KG1 (cell line): Measurements from ENCODE around the gene RCSD1.

Experiments
- DNase-seq: peaks from one replicate; lab custom pipeline; 2025; lab: John Stamatoyannopoulos, UW

Gene RCSD1

DNA sequence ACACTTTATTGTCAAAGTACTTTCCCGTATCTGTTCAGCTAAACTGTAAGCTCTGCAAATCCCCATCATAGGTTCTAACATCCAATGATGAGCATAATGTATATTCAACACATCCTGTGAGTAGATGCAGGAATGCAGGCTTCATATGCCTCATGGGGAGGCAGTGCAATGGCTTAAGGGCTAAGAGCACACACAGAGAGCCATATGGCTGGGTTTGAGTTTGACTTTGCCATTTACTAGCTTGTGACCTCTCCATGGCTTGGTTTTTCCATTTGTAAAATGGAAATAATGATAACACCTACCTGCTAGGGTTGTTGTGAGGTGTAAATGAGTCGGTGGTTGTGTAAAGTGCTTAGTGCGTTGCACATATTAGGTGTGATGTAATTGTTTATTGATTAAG, 13.4 kb downstream of the RCSD1 start:
- no peak for DNase-seq

DNA sequence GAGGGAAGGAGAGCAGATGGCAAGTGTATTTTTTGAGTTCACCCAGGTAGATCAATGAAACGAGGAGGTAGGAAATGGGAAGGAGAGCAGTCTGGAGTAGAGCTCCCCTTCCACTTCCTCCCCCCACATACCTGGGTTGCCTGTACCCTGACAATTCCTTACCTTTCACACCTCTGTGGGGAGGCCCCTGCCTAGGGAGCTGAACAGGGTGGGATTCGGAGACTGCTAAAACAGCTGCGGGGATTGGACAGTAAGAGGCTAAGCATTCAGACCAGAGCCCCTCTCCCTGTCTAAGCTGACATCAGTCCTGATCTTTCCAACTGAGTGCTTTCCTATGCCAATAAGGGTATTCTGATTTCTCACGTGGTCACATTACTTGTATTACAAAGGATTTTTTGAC, 14.5 kb downstream of the RCSD1 start:
- no peak for DNase-seq

DNA sequence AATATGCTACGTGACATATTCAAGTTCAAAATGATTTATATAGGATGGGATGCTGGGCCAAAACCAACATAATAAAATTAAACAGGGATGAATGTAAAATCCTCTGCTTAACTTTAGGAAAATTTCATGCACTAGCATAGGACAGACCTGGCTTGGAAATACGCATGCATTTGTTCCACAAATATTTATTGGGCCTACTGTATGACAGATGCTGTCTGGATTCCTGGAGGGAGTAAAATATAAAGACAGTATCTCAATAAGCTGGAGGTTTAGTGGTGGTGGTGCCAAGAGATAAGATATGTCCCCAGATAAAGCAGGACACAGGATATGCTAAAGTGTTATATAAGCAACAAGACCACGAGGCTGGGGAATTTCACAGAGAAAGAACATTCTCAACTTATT, 15.1 kb downstream of the RCSD1 start:
- no peak for DNase-seq

DNA sequence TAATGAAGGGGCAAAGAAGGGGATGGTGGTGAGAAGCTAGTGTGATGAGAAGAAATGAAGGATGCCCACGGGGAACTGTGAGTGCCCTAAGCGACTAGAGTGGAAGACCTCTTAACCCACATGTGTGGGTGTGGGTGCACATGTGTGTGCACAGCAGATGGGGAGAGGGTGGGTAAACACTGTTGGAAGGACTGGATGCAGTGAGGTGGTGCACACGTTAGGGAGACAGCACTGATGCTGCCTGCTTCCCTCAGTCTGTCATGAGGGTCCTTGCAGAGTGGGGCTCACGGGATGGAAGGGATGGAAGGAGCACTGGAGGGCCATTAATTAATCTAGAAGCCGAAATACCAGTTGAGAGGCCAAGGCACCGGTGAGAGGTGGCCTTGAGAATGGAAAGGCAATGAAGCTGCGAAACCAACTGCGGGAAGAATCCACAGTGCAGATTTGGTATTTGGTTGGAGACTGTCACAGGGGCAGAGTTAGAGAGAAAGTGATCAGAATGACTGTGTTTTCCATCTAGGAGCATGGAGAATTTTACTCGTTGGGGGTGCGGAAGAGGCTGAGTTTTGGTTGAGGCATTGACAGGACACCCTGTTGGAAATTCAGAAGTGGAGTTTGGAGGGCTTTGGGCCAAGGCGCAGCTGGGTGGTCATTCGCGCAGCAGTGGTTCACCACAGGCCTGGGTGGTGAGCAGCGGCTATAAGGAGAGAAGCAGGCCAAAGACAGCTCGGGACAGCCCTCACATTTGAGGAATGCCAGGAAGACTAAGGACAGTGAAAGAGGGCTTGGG, 15.8 kb downstream of the RCSD1 start:
- DNase-seq: no peak

DNA sequence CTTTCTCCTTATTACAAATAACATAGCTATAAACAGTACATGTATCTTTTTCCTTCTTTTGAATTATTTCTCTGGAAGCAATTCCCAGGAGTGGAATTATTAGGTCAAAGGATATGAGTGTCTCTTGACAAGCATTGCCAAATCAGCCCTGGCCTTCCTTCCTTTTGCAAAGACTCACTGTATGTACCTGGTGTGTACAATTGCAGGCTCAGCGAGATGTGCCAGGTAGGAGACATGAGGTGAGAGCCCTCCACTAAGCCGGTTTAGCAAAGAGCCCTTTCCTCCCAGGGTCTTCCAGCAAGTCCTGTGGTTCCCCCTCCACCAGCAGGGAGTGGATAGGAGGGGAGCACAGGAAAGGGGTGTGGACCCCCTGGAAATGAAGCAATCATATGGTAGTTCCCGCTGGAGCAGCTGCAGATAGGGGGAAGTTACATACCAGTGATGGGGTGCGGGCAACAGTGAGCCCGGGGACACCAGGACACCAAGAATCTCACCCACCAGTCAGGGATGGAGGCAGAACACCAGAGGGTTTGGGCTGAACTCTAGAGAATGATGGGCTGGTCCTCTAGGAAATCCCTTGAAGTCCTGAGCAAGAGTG, 18.3 kb downstream of the RCSD1 start:
- DNase-seq: no peak

DNA sequence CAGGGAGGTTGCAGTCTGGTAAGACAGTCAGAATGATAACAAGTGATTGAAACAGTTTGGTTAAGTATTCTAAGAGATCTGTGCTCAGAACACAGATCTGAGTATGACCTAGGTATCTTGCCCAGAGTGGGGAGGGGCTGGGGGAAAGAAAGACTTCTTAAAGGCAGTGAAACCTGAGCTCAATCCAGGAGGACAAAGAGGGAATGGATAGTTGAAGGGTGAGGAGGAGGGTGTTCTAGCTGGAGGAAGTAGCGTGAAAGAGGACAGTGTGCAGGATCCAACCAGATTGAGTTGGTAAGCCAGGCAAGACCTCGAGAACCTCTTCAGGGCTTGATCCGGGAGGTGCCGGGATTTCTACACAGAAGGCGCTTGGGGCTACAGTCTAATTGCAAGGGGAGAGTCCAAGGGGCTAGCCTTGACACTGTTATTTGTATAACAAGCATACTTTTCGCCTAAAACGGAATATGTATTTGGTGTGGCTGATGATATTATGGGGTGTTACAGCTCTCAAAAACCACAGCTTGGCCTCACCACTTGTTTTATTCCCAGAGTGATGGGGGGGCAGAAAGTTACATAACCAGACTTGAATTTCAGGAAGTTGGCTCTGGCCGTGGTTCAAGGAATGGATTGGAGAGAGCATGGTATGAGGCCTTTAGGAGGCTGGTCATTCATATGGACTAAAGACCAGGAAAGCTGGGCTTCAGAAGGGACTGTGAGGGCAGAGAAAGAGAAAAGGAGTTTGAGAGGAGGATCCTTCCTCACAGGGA, 19.1 kb downstream of the RCSD1 start:
- no peak for DNase-seq

DNA sequence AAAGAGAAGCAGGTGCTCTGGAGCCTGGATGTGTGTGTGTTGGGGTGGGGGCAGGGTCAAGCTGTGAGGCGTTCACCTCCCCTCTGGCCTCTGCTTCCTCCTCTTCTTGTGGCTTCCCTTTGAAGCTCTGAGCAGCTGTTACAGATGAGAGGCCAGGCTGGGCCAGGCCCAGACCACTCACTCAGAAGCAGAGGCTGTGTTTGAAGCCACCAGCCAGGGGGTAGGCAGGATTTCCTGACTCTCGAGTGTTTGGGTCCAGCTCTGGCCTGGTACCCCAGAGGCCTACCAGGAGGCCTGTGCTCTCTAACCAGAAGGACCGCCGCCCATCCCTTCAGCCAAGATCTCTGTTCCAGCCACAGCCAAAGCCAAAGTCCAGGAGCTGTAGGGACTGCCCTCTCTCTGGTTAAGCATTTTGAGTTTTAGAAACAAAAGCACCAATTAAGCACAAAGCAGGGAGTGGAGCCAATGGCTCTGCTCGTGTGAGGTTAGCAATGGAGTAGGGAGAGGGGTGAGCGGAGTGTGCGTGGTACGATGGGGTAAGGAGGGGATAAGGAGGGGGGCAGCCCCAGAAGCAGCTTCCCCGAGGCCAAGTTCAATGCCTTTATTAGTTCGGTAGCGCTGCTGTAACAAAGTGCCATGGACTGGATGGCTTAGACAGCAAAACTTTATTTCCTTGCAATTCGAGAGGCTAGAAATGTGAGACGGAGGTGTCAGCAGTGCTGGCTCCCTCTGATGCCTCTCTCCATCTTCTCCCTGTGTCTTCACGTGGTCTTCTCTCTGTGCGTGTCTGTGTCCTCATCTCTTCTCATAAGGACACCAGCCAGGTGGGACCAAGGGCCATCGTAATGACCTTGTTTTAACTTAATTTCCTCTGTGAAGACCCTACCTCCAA, 20.5 kb downstream of the RCSD1 start:
- DNase-seq: no peak

DNA sequence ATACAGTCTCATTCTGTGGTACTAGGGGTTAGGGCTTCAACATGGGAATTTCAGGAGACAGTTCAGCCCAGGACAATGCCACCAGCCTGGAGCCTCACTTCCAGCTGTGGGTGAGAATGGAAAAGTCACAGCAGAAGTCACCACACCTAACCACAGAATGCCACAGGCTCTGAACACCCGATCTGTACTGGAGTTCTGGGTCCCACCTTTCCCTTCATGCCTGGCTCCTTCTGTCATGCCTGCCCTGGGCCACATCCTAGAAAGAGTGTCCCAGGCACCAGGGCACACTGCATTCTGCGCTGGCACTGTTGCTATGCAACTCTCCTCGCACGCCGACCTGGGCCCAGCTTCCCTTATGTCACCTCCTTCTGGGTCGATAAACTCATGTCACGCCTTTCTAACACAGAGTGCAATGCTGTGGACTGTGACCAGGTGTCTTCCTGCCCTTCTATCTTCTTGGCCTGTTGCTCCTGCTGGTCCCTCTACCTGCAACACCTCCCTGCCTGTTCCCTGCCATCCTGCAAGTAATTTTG, 21.2 kb downstream of the RCSD1 start:
- DNase-seq: no peak

DNA sequence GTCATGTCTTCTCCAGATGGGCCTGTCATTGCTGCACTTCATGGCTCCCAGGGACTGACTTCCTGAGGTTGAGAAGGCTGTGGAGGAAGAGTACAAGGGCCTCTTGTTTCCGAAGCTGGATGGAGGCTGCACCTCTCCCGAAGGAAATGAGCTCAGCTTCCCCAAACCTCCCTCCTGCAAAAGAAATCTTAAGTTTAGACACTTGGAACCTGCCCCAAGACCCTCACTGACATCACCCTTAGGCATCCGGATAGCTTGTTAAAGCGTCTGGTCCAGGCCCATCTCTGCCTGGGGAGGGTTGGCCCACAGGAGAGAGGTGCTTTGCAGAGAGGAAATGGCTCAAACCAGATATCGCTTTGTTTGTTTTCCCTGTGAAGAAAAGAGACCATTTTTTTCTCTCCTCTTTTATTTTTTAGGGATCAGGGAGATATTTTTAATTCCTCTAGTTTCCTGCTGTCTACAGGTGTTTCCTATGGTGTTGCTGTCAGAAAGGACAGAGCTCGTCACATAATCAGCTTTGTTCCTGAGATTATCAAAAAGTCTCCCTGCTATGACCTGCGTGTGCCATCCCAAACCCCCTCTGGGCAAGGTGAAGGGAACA, 25.0 kb downstream of the RCSD1 start:
- no peak for DNase-seq

DNA sequence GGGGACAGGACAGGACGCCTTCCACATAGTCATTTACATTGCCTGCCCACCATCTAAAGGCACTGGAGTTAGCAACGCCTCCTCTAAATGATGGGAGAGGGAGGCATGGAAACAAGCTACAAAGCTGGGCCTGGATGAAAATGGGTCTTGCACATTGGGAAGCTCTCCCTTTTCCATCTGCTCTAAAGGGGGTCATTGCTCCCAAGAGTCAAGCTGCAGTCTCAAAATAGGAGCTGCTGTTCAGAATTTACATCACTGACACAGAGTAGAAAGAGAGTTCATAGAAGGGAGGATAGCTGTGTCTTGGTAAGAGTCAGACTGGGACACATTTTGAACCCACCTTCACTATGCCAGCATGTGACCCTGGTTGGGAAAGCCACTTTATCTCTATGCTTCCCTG, 26.6 kb downstream of the RCSD1 start:
- no peak for DNase-seq

DNA sequence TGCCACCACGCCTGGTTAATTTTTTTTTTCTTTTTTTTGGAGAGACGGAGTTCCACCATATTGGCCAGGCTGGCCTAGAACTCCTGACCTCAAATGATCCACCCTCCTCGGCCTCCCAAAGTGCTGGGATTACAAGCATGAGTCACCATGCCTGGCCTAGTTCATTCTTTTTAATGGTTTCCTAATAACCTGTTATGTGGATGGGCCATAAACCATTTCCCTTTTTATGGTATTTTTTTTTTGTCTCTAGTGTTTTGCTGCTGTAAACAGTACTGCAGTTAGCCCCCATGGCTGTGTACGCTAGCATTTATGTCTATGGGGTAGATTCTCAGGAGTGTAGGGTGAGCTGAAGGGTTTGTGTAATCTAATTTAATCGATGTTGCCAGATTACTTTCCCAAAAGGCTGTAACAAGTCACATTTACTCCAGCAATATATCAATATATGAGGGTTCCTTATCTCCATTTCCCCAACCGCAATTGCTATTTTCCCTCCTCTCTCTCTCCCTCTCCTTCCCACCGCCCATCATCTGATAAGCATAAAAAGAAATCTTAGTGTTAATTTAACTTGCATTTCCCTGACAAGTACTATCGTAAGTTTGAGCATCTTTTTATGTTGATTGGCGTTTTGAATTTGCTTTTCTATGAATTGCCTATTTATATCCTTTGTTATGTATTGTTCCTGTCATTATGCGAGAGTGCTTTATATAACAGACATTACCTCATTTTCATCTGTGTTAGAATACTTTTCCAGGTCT, 28.7 kb downstream of the RCSD1 start:
- DNase-seq: no peak

DNA sequence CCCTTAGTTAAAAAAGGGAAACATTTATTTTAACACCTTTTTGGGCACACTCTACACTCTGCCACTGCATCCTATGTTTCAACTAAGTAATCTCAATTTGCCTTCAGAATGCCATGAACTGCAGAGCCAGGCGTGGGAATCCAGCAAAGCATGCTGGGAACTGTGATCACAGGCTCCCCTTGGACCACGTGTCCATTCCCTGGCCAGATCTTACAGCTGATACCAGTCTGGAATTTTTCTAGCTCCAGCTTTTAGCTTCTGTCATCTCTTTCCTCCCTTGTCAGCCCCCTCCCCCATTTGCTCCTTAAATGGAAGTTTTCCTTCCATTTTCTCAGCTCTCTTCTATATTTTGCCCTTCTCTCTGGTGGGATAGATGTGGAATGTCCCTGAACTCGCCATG, 29.4 kb downstream of the RCSD1 start:
- DNase-seq: no peak

DNA sequence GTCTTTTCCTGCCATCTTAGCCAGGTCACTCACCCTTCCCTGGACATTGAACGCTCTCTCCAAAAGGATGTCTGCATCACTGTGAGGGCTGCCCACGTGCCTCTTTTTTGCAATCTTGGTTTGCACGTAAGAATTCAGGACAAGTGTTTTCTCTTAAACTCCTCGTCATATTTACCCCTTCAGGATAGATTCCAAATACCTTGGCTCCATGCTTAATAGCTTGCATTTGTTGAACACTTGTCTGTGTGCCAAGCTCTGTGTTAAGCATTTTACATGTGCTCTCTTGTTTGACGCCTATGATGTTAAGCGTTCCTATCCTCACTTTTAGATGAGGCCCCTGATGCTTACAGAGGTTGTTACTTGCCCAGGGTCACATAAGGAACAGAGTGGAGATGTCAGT, 29.8 kb downstream of the RCSD1 start:
- no peak for DNase-seq

DNA sequence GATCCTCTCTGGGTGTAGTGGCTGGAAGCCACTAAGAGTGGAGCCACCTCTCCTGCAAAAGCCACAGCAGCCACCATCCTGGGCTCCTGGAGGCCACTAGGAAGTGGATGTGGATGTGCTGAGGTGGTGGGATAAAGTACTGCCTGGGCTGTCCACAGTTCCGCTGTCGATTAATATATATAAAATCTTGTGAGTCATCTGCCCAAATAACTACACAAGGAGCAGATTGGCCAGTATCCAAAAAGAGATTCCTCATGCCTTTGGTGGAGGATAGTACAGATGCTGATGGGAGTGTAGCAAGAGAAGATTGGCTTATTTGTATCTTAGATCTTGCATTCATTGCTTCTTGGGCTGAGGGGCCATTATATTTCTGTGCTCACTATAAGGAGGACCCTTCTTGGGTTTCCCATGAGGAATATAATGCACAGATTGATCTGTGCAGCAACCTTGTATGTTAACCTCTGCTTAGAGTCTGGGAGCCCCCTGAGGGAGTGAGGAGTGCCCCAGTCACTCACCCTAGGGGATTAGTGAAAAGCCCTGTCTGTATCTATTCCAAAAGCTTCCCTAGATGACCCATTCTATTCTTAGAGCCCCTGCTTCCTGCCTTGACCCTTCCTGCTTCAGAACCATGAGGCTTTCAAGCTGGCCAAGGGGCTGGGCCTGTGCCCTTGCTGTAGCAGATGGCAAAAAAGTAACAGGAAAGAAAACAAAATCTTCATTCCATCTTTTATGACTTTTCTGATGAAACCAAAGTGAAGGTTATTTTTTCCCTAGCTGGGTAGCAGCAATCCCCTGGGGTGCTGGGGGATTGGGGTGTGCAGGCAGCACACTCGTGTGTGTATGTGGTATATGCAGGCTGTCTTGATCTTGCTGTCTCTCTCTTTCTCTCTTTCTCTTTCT, 31.7 kb downstream of the RCSD1 start:
- DNase-seq: no peak

DNA sequence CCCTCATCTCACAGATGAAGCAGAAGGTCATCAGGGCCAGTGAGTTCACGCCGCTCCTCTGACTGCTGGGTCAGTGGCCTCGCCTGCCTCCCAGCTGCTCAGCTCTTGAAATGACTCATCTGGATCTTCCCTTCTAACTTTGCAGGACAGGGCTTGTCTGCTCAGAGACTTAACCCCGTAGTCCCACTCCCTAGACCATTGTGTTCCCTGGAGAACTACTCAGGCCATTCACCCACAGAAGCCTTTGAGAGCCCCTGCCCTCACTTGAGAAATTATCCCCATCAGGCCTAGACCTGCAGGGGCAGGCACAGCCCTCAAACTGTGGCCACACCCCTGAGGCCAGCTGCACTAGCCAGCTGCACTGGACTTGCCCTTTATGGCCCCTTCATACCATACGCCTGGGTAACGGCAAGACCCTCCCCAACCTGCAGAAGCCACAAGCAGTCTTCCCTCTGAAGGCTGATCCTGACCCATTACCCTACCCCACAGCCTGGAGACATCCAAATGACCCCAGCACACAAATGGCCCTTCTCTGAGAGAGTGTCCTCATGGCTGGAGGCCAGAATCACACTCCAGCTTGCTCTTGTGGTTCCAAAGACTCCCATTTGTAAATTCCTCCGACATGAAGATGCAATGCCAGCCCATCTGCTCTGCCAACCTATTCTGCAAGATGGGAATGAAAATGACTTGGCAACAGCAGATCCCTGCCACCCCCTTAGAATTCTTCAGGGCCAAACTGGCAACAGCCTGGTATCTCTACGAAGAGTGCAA, 33.2 kb downstream of the RCSD1 start:
- no peak for DNase-seq

DNA sequence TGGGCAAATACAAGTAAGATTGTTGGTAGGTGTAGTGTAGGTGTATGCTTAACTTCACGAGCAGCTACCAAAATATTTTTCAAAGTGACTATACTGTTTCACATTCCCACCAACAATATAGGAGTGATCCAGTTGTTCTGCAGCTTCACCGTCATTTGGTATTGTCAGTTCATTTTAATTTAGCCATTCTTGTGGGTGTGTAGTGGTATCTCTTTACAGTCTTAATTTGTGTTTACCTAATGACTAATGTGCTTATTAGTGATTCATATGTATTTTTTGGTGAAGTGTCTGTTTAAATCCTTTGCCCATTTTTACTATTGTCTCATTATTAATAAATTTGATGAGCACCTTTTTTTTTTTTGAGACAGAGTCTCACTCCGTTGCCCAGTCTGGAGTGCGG, 35.4 kb downstream of the RCSD1 start:
- no peak for DNase-seq

DNA sequence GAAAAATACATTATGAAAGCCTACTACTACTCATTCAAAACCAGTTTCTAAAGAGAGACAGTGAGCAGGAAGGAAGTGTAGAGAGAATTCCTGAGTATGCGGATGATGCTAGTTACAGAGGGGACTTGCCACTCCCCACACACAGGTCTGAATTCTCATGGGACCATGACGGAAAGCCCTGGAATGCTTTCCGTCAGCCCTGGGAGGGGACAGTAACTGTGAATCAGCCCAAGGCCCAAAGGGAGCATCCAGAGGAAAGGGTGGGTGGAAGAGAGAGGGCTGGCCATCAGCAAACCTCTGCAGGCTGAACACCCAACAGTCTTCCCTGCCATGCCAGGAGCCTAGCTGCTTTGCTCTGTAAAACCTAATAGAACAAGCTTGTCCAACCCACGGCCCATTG, 36.4 kb downstream of the RCSD1 start:
- DNase-seq: no peak

DNA sequence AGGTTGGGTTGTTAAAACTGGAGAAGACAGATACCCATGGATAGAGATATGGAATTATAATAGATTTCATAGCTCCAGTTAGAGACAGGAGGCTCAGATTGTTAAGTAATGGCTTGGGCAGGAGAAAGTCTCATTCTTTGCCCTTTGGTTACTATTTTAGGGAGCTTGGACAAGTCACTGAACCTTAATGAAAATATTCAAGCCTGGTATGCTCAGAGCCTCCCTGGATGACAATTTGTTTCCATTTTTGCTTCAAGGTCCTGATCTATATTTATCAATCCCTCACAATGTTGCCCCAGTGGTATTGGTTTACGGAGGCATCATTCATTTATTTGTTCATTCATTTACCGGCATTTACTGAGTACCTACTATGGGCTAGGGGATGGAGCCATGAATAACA, 37.5 kb downstream of the RCSD1 start:
- DNase-seq: no peak

DNA sequence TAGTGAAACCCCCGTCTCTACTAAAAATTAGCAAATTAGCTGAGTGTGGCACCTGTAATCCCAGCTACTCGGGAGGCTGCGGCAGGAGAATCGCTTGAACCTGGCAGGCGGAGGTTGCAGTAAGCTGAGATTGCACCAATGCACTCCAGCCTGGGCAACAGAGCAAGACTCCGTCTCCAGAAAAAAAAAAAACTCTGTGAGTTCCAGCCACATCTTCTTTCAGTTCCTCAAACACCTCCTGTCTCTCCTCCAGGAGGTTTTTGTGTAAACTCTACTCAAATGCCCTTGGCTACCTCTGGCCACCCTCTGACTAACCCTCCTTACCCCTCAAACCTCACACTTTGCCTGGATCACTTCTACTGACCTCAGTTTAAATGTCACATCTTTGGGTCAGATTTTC, 38.1 kb downstream of the RCSD1 start:
- DNase-seq: no peak
